ENCODE results near the gene QRFP.

GRCh38 chr9:130895481-130896232, 955 bp downstream of the QRFP start:
- TF ChIP-seq CTCF (IDR thresholded peaks at IDR 0.05; ENCODE audit: low read depth, low read length): no peak
- TF ChIP-seq EZH2phosphoT487 (IDR thresholded peaks at IDR 0.05; ENCODE audit: low read depth): no peak
